ENCODE data around the gene LDLRAD4.

Gene LDLRAD4

GRCh38 chr18:13388586-13389490, 170.3 kb downstream of the LDLRAD4 start:
- no peak for DNase-seq

- no peak for DNase-seq
Measured at GRCh38 chr18:13389491-13390131, 171.1 kb downstream of the LDLRAD4 start.

- DNase-seq = no peak
Measured at GRCh38 chr18:13390196-13390595, 171.6 kb downstream of the LDLRAD4 start.

GRCh38 chr18:13390711-13391110, 172.2 kb downstream of the LDLRAD4 start:
- no peak for DNase-seq

GRCh38 chr18:13392029-13392750, 173.6 kb downstream of the LDLRAD4 start:
- DNase-seq = no peak

- DNase-seq = no peak
Measured at GRCh38 chr18:13392899-13393298, 174.3 kb downstream of the LDLRAD4 start.

- no peak for DNase-seq
Measured at GRCh38 chr18:13393338-13393737, 174.8 kb downstream of the LDLRAD4 start.

- no peak for DNase-seq
Measured at GRCh38 chr18:13394801-13395200, 176.2 kb downstream of the LDLRAD4 start.

GRCh38 chr18:13395577-13395976, 177.0 kb downstream of the LDLRAD4 start:
- no peak for DNase-seq

- DNase-seq = no peak
Measured at GRCh38 chr18:13397504-13398163, 179.1 kb downstream of the LDLRAD4 start.

GRCh38 chr18:13398631-13399030, 180.1 kb downstream of the LDLRAD4 start:
- DNase-seq = no peak

- DNase-seq = no peak
Measured at GRCh38 chr18:13399511-13399910, 181.0 kb downstream of the LDLRAD4 start.

- DNase-seq = no peak
Measured at GRCh38 chr18:13400636-13401315, 182.2 kb downstream of the LDLRAD4 start.

- no peak for DNase-seq
Measured at GRCh38 chr18:13401404-13401803, 182.8 kb downstream of the LDLRAD4 start.

GRCh38 chr18:13401826-13402225, 183.3 kb downstream of the LDLRAD4 start:
- DNase-seq = no peak

- no peak for DNase-seq
Measured at GRCh38 chr18:13403786-13404549, 185.4 kb downstream of the LDLRAD4 start.

- no peak for DNase-seq
Measured at GRCh38 chr18:13405305-13406038, 186.9 kb downstream of the LDLRAD4 start.

- no peak for DNase-seq
Measured at GRCh38 chr18:13406049-13406615, 187.6 kb downstream of the LDLRAD4 start.

GRCh38 chr18:13406736-13407135, 188.2 kb downstream of the LDLRAD4 start:
- no peak for DNase-seq

GRCh38 chr18:13407484-13407883, 188.9 kb downstream of the LDLRAD4 start:
- no peak for DNase-seq

All from right kidney (tissue), 1 donor.